ENCODE data around the gene NTM. TPM values are rescaled to one million over a fixed set of nuclear protein-coding genes. Genes with fewer than 3 reads are reported as not detected.

The NTM gene
- total RNA-seq, 1 experiment from 2014 or later: 2.7 TPM

- H3K36me3 ChIP-seq (replicated peaks; ENCODE audit: control insufficient read depth, insufficient read depth, low read length): no peaks in the 10 kb centered on the region
- H3K27me3 ChIP-seq (ENCODE audit: control insufficient read depth, insufficient read depth, low read length): no peaks in the 10 kb centered on the region
- H3K4me3 ChIP-seq (ENCODE audit: insufficient read depth, low read depth, low read length): no peak overlapping the region
- DNase-seq: no peak
Measured at GRCh38 chr11:131762346-131763110, 392.1 kb downstream of the NTM start.

- no peak overlapping the region for H3K4me3 ChIP-seq (ENCODE audit: insufficient read depth, low read depth, low read length)
- H3K36me3 ChIP-seq (replicated peaks; ENCODE audit: control insufficient read depth, insufficient read depth, low read length): no peaks in the 10 kb centered on the region
- no peak for DNase-seq
- no peaks in the 10 kb centered on the region for H3K27me3 ChIP-seq (ENCODE audit: control insufficient read depth, insufficient read depth, low read length)
Measured at GRCh38 chr11:131763193-131763890, 392.9 kb downstream of the NTM start.

GRCh38 chr11:131764126-131764525, 393.7 kb downstream of the NTM start:
- H3K4me3 ChIP-seq (ENCODE audit: insufficient read depth, low read depth, low read length): no peak overlapping the region
- DNase-seq: no peak
- no peaks in the 10 kb centered on the region for H3K27me3 ChIP-seq (ENCODE audit: control insufficient read depth, insufficient read depth, low read length)
- no peaks in the 10 kb centered on the region for H3K36me3 ChIP-seq (replicated peaks; ENCODE audit: control insufficient read depth, insufficient read depth, low read length)

- Histone ChIP-seq H3K36me3 (replicated peaks; ENCODE audit: control insufficient read depth, insufficient read depth, low read length) (no peaks in the 10 kb centered on the region), H3K4me3 (ENCODE audit: insufficient read depth, low read depth, low read length) (no peak overlapping the region), H3K27me3 (ENCODE audit: control insufficient read depth, insufficient read depth, low read length) (no peaks in the 10 kb centered on the region)
- no peak for DNase-seq
Measured at GRCh38 chr11:131764649-131765048, 394.2 kb downstream of the NTM start.

GRCh38 chr11:131766637-131767036, 396.2 kb downstream of the NTM start:
- no peak overlapping the region for H3K4me3 ChIP-seq (ENCODE audit: insufficient read depth, low read depth, low read length)
- DNase-seq: no peak
- H3K27me3 ChIP-seq (ENCODE audit: control insufficient read depth, insufficient read depth, low read length): no peaks in the 10 kb centered on the region
- no peaks in the 10 kb centered on the region for H3K36me3 ChIP-seq (replicated peaks; ENCODE audit: control insufficient read depth, insufficient read depth, low read length)

- Histone ChIP-seq H3K4me3 (ENCODE audit: insufficient read depth, low read depth, low read length) (no peak overlapping the region), H3K27me3 (ENCODE audit: control insufficient read depth, insufficient read depth, low read length) (no peaks in the 10 kb centered on the region), H3K36me3 (replicated peaks; ENCODE audit: control insufficient read depth, insufficient read depth, low read length) (no peaks in the 10 kb centered on the region)
- DNase-seq: no peak
Measured at GRCh38 chr11:131767421-131767820, 397.0 kb downstream of the NTM start.

- Histone ChIP-seq H3K4me3 (ENCODE audit: insufficient read depth, low read depth, low read length) (no peak overlapping the region), H3K36me3 (replicated peaks; ENCODE audit: control insufficient read depth, insufficient read depth, low read length) (no peaks in the 10 kb centered on the region), H3K27me3 (ENCODE audit: control insufficient read depth, insufficient read depth, low read length) (no peaks in the 10 kb centered on the region)
- DNase-seq: no peak
Measured at GRCh38 chr11:131770801-131771200, 400.4 kb downstream of the NTM start.

- no peak overlapping the region for H3K4me3 ChIP-seq (ENCODE audit: insufficient read depth, low read depth, low read length)
- H3K36me3 ChIP-seq (replicated peaks; ENCODE audit: control insufficient read depth, insufficient read depth, low read length): no peaks in the 10 kb centered on the region
- no peak for DNase-seq
- H3K27me3 ChIP-seq (ENCODE audit: control insufficient read depth, insufficient read depth, low read length): no peaks in the 10 kb centered on the region
Measured at GRCh38 chr11:131771471-131771870, 401.1 kb downstream of the NTM start.

- DNase-seq: no peak
- Histone ChIP-seq H3K4me3 (ENCODE audit: insufficient read depth, low read depth, low read length) (no peak overlapping the region), H3K36me3 (replicated peaks; ENCODE audit: control insufficient read depth, insufficient read depth, low read length) (no peaks in the 10 kb centered on the region), H3K27me3 (ENCODE audit: control insufficient read depth, insufficient read depth, low read length) (no peaks in the 10 kb centered on the region)
Measured at GRCh38 chr11:131773626-131774025, 403.2 kb downstream of the NTM start.

GRCh38 chr11:131776211-131776610, 405.8 kb downstream of the NTM start:
- Histone ChIP-seq H3K36me3 (replicated peaks; ENCODE audit: control insufficient read depth, insufficient read depth, low read length) (no peaks in the 10 kb centered on the region), H3K27me3 (ENCODE audit: control insufficient read depth, insufficient read depth, low read length) (no peaks in the 10 kb centered on the region), H3K4me3 (ENCODE audit: insufficient read depth, low read depth, low read length) (no peak overlapping the region)
- DNase-seq: no peak

GRCh38 chr11:131785801-131786200, 415.4 kb downstream of the NTM start:
- DNase-seq: no peak
- Histone ChIP-seq H3K27me3 (ENCODE audit: control insufficient read depth, insufficient read depth, low read length) (no peaks in the 10 kb centered on the region), H3K36me3 (replicated peaks; ENCODE audit: control insufficient read depth, insufficient read depth, low read length) (no peaks in the 10 kb centered on the region), H3K4me3 (ENCODE audit: insufficient read depth, low read depth, low read length) (no peak overlapping the region)

- no peak for DNase-seq
- no peak overlapping the region for H3K4me3 ChIP-seq (ENCODE audit: insufficient read depth, low read depth, low read length)
- no peaks in the 10 kb centered on the region for H3K36me3 ChIP-seq (replicated peaks; ENCODE audit: control insufficient read depth, insufficient read depth, low read length)
- H3K27me3 ChIP-seq (ENCODE audit: control insufficient read depth, insufficient read depth, low read length): no peaks in the 10 kb centered on the region
Measured at GRCh38 chr11:131787119-131787518, 416.7 kb downstream of the NTM start.

GRCh38 chr11:131790586-131790985, 420.2 kb downstream of the NTM start:
- H3K36me3 ChIP-seq (replicated peaks; ENCODE audit: control insufficient read depth, insufficient read depth, low read length): no peaks in the 10 kb centered on the region
- no peak overlapping the region for H3K4me3 ChIP-seq (ENCODE audit: insufficient read depth, low read depth, low read length)
- no peaks in the 10 kb centered on the region for H3K27me3 ChIP-seq (ENCODE audit: control insufficient read depth, insufficient read depth, low read length)

GRCh38 chr11:131792243-131792642, 421.8 kb downstream of the NTM start:
- H3K36me3 ChIP-seq (replicated peaks; ENCODE audit: control insufficient read depth, insufficient read depth, low read length): no peaks in the 10 kb centered on the region
- DNase-seq: no peak
- no peaks in the 10 kb centered on the region for H3K27me3 ChIP-seq (ENCODE audit: control insufficient read depth, insufficient read depth, low read length)
- H3K4me3 ChIP-seq (ENCODE audit: insufficient read depth, low read depth, low read length): no peak overlapping the region

More at GRCh38 chr11:131790586-131790985, 420.2 kb downstream of the NTM start:
- no peak for DNase-seq

- no peak overlapping the region for H3K4me3 ChIP-seq (ENCODE audit: insufficient read depth, low read depth, low read length)
- H3K36me3 ChIP-seq (replicated peaks; ENCODE audit: control insufficient read depth, insufficient read depth, low read length): no peaks in the 10 kb centered on the region
- H3K27me3 ChIP-seq (ENCODE audit: control insufficient read depth, insufficient read depth, low read length): no peaks in the 10 kb centered on the region
- DNase-seq: no peak
Measured at GRCh38 chr11:131796089-131796488, 425.7 kb downstream of the NTM start.
